Gastrocnemius medialis (tissue), 4 donors: Measurements from ENCODE around the gene TBX1. TPM values are rescaled to one million over a fixed set of nuclear protein-coding genes. Genes with fewer than 3 reads are reported as not detected.

Experiments
- ATAC-seq, 2 donors: fragments of 150-250 bp; one replicate each; pipeline ENCODE4 v1.9.1; 2016
- DNase-seq, 2 donors: peaks; one replicate each; pipeline ENCODE4 v3.0.0-alpha.2; 2019
- H3K27ac ChIP-seq, 4 donors: fragments of 200-600 bp; sonication (generic); 1 replicate in 1 of 4; 2 replicates in 3 of 4; pipeline ENCODE4 v1.5.1; 2016 to 2018; ENCODE audit warnings: mild to moderate bottlenecking in 2 of 4, moderate library complexity in 1 of 4
- H3K27me3 ChIP-seq, 3 donors: fragments of 200-600 bp; sonication (generic) in 2 of 3; 1 replicate in 1 of 3; 2 replicates in 2 of 3; pipeline versions ENCODE4 v1.5.1 to v1.6.0; 2016 to 2019; ENCODE audit warnings: mild to moderate bottlenecking in 1 of 3, moderate library complexity in 1 of 3
- H3K36me3 ChIP-seq, 2 donors: fragments of 200-600 bp; sonication (generic) in 1 of 2; one replicate each; pipeline ENCODE4 v1.5.1; 2017 to 2018
- H3K4me1 ChIP-seq, 2 donors: fragments of 200-600 bp; sonication (generic) in 1 of 2; one replicate each; pipeline ENCODE4 v1.5.1; 2016 to 2017; ENCODE audit warnings: mild to moderate bottlenecking in 2 of 2
- H3K4me3 ChIP-seq, 4 donors: fragments of 200-600 bp; sonication (generic) in 3 of 4; 1 replicate in 1 of 4; 2 replicates in 3 of 4; pipeline ENCODE4 v1.5.1; 2016 to 2019; ENCODE audit warnings: mild to moderate bottlenecking in 2 of 4
- H3K9me3 ChIP-seq, 3 donors: fragments of 200-600 bp; sonication (generic) in 2 of 3; 1 replicate in 1 of 3; 2 replicates in 2 of 3; pipeline ENCODE4 v1.5.1; 2016 to 2019
- POLR2A ChIP-seq, 2 donors: fragments of 450-650 bp; IDR thresholded peaks; one replicate each; pipeline ENCODE4 v1.6.1; 2017; ENCODE audit warnings: antibody characterized with exemption in 2 of 2, mild to moderate bottlenecking in 2 of 2, moderate library complexity in 2 of 2
- in situ Hi-C, 4 donors: fragments of 200-750 bp; cut with MboI; loops; one replicate each; pipeline versions ENCODE4 v1.15.0 to v1.8.0; 2017; ENCODE audit warnings: low sequenced_read_pairs in 4 of 4
- intact Hi-C: fragments of 100-400 bp; cut with DNase I; formaldehyde crosslinking; loops from one replicate; pipeline ENCODE4 v1.15.1; 2023; ENCODE audit warnings: low total_unique reads
- total RNA-seq, 4 donors: library from RNA; depleted of rRNA; stranded (reverse); fragments of >200 nt; gene quantifications; one replicate each; pipeline versions ENCODE4 v1.1.0 to v1.2.3, GENCODE V29; 2016
- TF ChIP-seq, protein P1 (sequence below), 5 experiments: fragments of 450-650 bp in 3 of 5; fragments of 200-600 bp in 2 of 5; sonication (generic) in 2 of 5; IDR thresholded peaks in 4 of 5; conservative IDR thresholded peaks in 1 of 5; 1 replicate in 4 of 5; 2 replicates in 1 of 5; pipeline ENCODE4 v1.5.1; 2016 to 2019; ENCODE audit warnings: antibody characterized with exemption in 5 of 5, mild to moderate bottlenecking in 3 of 5, moderate library complexity in 3 of 5

The TBX1 gene
- total RNA-seq, 4 donors from 2014 or later: 27.9 to 38.9 (median 36.3) TPM

DNA sequence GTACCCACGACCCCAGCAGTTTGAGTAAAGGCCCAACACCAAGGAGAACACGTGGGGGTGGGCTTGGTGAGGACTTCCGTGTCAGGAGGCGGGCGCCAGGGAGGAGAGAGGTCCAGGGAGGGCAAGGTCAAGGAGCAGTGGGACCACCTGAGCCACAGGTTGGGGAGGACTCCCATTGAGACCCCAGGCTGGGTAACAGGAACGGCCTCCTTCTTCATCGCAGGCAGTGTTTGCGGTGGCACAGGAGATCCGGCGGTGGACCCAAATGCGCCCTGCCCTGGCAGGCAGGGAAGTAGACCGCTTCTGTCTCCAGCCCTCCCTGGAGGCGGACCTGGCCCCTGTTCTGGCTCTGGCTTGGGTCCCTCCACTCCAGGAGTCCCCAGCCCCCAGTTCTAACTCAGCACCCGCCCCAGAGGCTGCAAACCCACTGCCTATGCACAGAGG is 5.9 kb upstream of the TBX1 start:
- peaks cover 4 to 5% of the 10 kb centered on the region in 2 donors for H3K4me1 ChIP-seq
- H3K9me3 ChIP-seq: no peaks in the 10 kb centered on the region
- in situ Hi-C loops: no loop called here
- no peak overlapping the region for H3K4me3 ChIP-seq
- ATAC-seq: no peak
- intact Hi-C loops: no loop called here
- no peak for DNase-seq
- TF ChIP-seq, protein P1, sequence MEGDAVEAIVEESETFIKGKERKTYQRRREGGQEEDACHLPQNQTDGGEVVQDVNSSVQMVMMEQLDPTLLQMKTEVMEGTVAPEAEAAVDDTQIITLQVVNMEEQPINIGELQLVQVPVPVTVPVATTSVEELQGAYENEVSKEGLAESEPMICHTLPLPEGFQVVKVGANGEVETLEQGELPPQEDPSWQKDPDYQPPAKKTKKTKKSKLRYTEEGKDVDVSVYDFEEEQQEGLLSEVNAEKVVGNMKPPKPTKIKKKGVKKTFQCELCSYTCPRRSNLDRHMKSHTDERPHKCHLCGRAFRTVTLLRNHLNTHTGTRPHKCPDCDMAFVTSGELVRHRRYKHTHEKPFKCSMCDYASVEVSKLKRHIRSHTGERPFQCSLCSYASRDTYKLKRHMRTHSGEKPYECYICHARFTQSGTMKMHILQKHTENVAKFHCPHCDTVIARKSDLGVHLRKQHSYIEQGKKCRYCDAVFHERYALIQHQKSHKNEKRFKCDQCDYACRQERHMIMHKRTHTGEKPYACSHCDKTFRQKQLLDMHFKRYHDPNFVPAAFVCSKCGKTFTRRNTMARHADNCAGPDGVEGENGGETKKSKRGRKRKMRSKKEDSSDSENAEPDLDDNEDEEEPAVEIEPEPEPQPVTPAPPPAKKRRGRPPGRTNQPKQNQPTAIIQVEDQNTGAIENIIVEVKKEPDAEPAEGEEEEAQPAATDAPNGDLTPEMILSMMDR (IDR thresholded peaks at IDR 0.05 in 4 of 5, conservative IDR thresholded peaks at IDR 0.05 in 1 of 5): no peak
- TF ChIP-seq POLR2A (IDR thresholded peaks at IDR 0.05): no peak
- H3K27me3 ChIP-seq: peaks cover 29 to 35% (median 35%) of the 10 kb centered on the region in 3 donors
- no peaks in the 10 kb centered on the region for H3K36me3 ChIP-seq
- no peak overlapping the region for H3K27ac ChIP-seq

DNA sequence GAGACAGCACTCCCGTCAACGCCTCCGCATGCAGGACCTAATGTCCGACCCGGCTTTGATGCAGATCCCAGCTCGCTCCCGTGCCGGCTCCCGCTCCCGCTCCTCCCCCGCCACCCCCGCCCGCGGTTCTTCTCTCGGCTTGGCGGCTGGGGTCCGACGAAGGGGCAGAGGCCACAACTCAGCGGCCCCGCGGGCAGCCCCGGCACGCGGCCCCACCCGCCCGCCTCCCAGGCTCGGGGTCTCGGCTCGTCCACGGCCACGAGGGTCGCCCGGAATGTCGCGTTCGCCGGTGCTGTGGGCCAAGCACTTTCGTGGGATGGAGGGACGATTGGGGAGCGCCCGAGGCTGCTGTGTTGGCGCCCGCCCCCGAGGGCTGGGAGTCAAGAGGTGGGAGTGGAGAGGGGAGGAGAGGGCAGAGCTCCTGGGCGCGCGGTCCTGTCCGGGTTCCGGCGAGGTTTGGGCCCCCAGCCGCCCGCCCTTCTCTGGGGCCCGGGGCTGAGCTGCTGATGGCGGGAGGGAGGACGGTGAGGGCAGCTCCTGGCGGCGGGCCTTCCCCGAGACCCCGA is 5.3 kb upstream of the TBX1 start:
- DNase-seq (no peak), ATAC-seq (no peak)
- Histone ChIP-seq H3K4me3 (no peak overlapping the region), H3K36me3 (no peaks in the 10 kb centered on the region), H3K27ac (no peak overlapping the region), H3K9me3 (no peaks in the 10 kb centered on the region), H3K4me1 (peaks cover 4% of the 10 kb centered on the region in 2 donors), H3K27me3 (peaks cover 30 to 40% (median 38%) of the 10 kb centered on the region in 3 donors)
- no peak for TF ChIP-seq POLR2A (IDR thresholded peaks at IDR 0.05)
- TF ChIP-seq, protein P1 (IDR thresholded peaks at IDR 0.05 in 4 of 5, conservative IDR thresholded peaks at IDR 0.05 in 1 of 5): no peak
- intact Hi-C loops: no loop called here
- in situ Hi-C loops: no loop called here

DNA sequence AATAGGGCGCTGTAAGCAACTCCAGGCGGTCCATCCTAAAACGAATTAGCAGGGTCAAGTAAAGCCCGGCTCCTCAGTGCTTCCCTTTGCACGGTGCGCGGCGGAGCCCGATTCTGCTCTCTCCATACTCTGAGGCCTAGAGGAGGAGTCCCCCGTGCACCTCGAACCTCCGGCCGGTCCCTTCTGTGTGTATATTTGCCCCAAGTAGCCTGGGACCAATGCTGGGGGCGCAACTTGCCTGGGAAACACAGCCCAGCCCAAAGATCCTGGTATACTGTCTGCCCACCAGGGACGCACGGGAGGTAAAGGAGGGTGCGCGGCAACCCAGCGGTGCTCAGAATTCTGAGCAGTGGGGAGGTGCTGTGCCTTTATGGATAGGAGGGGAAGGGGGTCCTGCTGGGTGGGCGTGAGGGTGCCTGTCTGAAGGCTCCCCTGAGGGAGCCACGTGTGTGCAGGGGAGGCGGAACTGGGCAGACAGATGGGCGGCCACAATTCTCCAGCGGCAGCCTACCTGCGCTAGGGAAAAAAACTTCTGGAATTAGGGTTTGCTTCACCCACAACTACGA is 4.8 kb upstream of the TBX1 start:
- no peak for DNase-seq
- intact Hi-C loops: no loop called here
- no peak for TF ChIP-seq POLR2A (IDR thresholded peaks at IDR 0.05)
- TF ChIP-seq, protein P1 (IDR thresholded peaks at IDR 0.05 in 4 of 5, conservative IDR thresholded peaks at IDR 0.05 in 1 of 5): no peak

DNA sequence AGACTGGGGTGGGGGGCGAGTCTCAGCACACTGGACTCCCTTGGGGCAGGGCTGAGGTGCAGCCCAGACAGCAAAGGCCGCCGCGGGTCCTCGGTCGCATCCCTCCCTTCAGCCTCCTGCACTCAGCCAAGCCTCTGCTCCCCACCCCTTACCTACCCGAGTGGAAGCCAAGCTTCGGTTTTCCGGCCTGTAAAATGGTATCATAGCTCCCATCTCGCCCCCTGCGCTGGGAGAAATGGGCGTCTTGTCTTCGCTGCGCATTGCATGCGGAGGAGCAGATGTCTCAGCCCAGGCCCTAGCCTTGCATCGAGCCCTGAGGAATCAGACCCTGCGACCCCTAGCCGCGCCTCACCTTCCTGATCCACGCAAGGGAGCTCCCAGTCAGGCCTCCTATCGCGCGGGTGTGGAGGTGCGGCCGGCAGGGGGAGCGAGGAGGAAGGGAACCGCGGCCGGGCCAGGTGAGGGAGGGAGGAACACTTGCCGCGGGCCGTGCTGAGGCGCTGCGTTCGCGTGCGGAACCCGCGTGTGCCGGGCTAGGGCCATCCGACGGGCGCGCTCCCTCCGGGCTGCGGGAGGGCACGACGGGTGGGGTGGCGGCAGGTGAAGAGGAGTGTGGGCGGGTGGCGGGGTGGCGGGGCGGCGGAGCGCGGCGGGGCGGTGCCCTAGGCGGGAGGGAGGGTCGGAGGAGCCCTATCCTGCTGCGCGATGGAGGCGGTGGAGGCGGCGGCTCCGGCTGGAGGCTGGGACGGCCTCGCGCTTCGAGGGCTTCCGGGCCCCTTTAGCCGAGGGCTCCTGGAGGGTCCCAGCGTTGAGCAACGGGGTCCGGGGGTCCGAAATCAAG is 4.1 kb upstream of the TBX1 start:
- in situ Hi-C loops: no loop called here
- TF ChIP-seq POLR2A (IDR thresholded peaks at IDR 0.05): no peak
- TF ChIP-seq, protein P1 (IDR thresholded peaks at IDR 0.05 in 4 of 5, conservative IDR thresholded peaks at IDR 0.05 in 1 of 5): peak in 4 of 5 experiments; percentile 35 to 47 (median 40)
- H3K9me3 ChIP-seq: no peaks in the 10 kb centered on the region
- intact Hi-C loops: no loop called here
- H3K4me1 ChIP-seq: peaks cover 4% of the 10 kb centered on the region in 2 donors
- no peaks in the 10 kb centered on the region for H3K36me3 ChIP-seq
- DNase-seq (no peak), ATAC-seq (no peak)
- H3K4me3 ChIP-seq: peak overlapping the region in 2 of 4 donors; percentile 13 to 24
- no peak overlapping the region for H3K27ac ChIP-seq
- H3K27me3 ChIP-seq: peaks cover 30 to 44% (median 38%) of the 10 kb centered on the region in 3 donors

More for the DNA sequence above, 4.8 kb upstream of the TBX1 start:
- Histone ChIP-seq H3K4me3 (no peak overlapping the region), H3K4me1 (peaks cover 4% of the 10 kb centered on the region in 2 donors), H3K36me3 (no peaks in the 10 kb centered on the region), H3K27me3 (peaks cover 30 to 40% (median 38%) of the 10 kb centered on the region in 3 donors), H3K27ac (no peak overlapping the region), H3K9me3 (no peaks in the 10 kb centered on the region)
- ATAC-seq: no peak
- in situ Hi-C loops: no loop called here
